HG03097 (cell line): ENCODE data around the gene GRK5.

Experiments
- ATAC-seq: cut with Tn5 transposase; IDR thresholded peaks from one replicate; pipeline ENCODE4 v1.9.1; 2021; ENCODE audit not compliant: unreplicated experiment, low FRiP score

GRK5 gene

DNA sequence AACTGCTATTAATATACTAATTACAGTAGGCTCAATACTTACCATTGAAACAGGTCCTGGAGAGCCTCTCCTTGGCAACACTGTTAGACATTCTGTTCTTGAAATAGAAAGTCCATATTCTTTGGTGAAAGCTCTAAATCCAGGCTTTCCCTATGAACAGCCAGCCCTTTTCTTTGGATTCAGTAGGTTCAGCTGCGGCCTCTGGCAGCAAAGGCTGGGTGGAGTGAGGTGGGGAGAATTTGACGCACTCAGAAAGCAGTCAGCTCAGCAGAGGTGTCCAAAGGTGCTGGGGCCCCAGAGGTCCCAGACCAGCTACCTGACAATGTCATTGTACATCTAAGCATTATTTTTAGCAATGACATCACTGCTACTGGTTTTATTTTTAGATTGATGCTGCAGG is 146.1 kb downstream of the GRK5 start:
- ATAC-seq, result no peak

DNA sequence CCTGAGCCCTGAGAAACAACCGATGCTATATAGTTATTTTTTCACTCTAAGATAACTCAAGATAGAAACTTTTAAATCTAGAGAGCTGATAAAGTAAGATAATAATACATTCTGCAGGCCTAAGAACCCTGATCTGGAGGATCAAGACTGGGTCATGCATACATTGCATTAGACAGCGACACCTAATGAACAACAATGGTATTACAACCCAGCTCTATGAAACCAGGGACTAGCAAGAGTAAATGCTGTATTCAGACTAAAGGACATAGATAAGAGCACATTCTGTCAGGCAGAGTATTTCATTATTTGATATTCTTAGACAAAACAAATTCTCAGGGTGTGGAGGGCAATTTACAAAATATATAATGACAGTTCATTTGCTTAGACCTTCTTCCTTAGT is 148.6 kb downstream of the GRK5 start:
- ATAC-seq, result no peak

DNA sequence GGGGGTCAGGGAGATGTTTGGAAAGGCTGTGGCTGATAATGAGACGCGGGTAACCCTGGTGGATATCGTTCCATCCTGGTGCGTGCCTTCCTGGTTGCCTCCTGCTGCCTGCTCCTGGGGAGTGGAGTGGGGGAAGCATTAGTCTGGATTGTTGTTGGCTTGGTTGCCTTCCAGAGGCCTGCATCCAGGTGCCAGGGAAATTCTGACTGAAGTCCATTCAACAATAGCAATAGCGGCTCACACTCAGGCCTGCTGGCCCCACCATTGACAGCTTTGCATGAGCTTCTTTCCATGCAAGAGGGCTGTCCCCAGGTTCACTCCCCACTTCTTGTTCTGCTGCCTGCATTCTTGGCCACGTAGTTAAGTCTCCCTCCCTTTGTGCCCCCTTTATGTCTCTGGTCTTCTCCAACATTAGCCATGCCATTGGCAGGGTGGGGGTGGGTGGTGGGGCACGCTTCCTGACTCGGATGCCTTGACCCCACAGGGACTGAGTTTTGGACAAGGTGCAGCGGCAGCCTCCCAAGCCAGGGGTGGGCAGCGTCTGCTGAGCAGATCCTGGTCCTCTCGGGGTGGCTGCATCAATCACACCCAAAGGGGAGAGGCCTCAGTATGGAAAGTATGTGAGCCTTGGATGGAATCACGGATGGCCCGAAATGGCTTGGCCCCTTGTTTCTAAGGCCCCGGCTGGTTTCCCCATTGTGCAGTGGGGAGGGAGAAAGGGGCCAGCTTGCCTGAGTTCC is 150.2 kb downstream of the GRK5 start:
- no peak for ATAC-seq

DNA sequence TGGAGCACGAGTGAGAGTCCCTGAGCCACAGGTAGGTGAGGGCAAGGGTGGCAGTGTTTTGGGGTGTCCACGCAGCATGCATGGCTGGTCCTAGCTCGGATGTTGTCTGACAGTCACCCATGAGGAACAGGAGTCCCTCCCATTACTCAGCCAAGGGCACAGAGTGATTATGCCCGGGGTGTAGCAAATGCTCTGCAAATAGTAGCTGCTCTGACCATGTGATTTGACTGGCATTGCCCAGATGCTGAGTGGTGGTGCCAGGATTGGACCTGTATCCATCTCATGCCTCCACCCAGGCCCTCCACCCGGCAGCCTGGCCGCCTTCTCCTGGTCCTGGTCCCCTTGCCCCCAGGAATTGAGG is 150.8 kb downstream of the GRK5 start:
- ATAC-seq, result no peak

DNA sequence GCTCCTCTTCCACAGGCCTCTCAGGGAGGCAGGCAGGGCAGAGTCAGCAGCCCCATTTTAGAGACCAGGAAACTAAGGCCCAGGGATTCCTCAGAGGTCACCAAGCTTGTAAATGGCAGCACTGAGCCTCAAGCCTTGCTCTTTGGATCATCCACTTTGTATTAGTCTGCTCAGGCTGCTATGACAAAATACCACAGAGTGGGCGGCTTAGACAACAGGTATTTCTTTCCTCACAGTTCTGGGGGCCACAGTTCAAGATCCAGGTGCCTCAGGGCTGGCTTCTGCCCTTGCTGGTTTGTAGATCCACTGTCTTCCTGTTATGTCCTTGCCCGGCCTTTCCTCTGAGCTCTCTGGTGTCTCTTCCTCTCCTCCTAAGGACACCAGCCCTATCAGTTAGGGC is 151.2 kb downstream of the GRK5 start:
- ATAC-seq, result no peak

DNA sequence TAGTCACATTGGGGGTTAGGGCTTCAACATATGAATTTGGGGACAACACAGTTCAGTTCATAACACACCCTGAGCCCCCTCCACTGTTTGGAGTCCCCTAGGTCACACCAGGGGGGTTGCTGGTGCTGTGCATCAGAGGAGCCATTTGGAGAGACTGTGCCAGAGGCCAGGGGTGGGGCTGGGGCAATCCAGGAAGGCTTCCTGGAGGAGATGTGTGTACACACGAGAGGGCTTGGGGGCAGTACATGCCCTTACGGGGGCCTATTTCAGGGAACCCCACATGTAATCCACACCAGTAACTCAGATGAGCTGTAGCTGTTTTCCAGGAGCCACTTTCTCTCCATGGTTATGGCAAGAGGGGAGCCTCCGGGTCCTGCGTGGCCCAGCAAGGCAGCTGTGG is 151.7 kb downstream of the GRK5 start:
- ATAC-seq, result no peak

DNA sequence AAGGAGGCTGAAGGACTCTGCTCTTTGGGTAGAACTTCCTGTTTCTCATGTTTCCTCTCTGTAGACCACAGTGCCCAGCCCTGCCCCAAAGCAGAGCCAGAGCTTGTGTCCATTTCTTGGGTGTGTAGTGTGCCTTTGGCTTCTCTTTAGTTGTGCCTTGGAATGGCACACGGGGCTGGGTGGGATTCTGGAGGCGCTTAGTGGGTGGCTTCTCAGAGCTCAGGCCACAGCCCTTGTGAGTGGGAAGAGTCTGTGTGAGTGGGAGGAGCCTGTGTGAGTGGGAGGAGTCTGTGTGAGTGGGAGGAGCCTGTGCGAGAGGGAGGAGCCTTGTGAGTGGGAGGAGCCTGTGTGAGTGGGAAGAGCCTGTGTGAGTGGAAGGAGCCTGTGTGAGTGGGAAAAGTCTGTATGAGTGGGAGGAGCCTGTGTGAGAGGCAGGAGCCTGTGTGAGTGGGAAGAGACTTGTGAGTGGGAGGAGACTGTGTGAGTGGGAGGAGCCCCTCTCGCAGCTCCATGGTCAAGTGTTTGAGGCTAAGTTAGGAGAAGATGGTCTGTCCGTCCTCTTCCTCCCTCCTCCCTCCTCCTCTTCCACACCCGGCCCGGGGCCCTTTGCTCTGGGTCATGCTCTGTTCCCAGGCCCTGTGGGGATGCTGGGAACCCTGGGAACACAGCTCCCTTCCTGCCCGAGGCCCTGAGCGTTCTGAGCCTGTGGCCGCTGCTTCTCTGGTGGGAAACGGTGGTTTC is 153.0 kb downstream of the GRK5 start:
- no peak for ATAC-seq

DNA sequence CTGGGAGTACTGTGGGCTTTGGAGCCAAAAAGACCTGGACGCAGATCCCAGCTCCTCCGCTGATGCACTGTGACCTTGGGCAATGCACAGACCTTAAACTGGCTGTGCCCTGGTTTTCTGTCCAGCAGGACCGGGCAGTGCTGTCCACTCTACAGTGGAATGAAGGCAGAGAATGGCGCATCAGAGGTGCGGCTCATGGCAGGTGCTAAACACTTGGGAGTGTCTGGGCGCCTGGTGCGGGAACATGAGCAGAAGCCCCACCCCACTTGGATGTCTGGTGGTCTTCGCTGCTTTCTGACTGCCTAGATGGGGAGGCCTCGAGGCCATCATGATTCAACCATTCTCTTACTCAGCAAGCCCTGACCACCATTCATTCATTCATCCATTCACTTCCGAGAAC is 153.7 kb downstream of the GRK5 start:
- ATAC-seq, result no peak

DNA sequence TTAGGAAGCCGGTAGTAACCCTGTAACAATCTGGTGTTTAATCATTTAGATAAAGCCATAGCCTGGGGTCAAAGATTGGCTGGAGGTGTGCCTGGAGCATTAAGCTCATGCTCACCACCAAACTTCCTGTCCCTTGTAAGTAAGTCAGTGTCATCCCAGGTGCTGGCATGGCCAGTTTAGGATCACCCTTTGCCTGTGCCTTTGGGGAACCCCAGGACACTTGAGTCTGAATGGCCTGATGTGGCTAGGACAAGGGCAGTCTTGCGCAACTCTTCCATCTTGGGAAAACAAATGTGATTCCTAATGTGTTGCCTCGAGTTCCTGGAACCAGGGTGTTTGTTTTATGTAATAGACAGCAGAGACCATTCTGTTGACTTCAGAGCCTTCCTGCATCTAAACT is 154.8 kb downstream of the GRK5 start:
- ATAC-seq, result no peak

DNA sequence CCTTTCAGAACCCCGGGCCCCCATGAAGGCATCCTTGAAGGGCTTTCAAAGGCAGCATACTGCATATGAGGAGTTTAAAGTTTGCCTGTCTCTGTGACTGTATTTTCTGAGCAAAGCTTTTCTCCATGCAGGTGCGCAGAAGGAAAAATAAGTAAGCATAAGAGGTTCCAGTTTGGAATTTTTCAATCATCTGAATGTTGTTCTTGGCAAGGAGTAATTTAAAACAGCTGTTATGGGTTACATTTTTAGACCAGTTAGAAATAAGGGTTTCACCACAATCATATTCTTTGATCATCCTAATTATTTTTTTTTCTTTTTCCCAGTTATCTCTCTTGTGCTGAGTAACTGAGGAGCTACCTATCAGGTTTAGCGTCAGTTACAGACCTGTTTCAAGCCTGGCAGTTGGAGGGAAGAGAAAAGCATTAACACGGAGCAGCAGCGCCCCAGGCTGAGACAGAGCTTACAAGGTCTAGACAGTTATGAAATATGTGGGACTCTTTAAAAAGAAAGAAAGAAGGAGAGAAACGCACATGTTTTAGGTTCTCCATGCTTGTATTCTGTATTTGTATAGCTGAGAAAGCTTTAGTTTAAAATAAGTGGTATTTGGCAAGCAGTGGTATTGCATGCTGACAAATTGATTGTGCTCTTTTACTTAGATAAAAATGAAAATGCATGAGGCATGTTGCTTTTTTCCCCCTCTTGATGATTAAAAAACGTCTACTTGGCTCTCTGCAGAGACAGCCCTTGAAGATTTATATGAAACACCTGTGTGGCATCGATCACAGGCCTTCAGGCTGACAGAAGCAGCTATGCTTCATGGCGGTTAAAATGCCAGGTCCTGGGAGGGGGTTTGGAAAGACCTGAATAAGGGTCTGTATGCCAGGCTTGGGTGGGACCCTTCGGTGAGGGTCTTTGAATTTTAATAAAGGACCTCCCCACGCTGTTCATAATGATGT is 157.6 kb downstream of the GRK5 start:
- ATAC-seq, result no peak

DNA sequence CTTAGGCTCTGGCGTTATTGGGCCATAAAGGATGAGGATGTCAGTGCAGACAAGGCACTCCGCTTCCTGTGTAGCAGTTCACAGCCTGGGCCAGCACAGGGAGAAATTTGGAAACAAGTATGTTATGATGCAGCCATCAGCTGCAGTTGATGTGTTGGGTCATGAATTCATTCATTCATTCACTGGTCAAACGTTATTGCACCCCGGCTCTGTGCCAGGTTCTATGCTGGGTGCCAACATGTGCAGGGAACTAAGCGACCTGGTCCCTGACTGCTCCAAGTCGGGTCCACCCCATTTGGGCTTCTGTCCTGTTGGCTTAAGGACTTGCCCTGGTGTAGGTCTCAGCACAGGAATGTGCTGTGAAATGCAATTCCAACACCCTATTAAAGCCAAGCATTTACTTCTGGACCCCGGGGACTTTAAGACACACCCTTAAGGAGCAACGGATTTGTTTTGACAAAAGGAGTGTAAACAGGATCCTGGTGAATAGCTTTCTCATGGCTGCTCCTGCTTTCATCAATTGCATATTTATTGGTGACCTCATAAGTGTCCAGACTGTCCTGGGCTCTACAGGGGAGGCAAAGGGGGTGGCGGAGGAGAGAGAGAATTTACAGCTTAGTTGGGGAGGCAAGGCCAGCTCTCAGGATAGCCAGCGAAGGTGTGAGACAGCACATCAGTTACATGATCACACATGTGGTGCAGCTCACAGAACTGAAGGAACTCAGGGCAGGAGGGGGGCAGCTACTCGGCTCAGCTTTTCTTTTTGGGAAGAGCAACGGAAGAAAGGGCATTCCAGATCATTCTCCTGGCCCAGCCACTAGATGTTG is 158.6 kb downstream of the GRK5 start:
- ATAC-seq, result no peak

DNA sequence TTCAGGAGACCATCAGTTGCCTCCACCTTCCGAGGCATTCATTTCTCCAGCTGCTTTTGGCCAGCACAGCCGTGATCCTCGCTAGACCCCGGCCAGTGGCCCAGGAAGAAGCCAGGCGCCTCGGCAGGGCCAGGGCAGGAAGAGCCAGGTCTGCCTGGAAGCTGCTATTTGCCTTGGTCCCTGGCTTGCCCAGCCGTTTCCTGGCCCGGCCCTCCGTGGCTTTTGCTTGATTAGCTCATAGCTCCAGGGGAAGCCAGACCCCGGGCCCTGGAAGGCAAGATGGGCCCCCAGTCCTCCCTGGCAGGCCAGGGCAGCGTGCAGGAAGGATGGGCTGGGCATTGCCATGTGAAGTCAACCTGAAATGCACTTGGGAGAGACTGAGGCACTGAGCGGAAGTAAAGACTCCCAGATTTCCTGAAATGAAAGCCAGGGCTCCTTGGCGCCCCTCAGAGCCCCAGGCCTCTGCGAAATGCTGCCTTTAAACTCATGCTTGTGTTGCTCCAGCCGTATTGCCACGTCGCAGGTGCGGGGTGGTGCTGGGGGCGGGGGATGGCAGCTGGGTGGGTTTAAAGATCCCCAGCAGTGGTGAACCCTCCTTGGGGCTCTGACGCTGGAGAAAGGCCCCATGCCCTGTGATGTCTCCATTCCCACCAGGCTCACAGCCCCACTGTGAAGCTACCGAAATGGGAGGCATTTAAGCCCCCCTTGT is 160.6 kb downstream of the GRK5 start:
- ATAC-seq, result no peak

DNA sequence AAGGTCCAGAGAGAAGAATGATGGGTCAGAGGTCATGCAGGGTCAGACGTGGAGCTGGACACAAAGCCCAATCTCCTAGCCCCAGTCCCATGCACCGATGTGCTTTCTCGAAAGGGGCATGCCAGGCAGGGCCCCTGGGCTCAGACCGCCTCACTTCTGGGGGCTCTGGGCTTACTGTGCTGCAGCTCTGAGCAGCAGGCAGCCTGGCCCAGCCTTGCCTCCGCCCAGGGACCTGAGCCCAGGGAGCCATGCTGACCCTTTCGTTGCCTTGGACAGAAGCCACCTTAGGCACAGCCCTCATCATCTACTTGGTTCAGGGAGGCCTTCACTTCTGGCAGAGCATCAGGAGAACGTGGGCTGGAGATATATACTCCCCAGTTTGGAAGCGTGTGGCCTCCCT is 161.2 kb downstream of the GRK5 start:
- no peak for ATAC-seq

DNA sequence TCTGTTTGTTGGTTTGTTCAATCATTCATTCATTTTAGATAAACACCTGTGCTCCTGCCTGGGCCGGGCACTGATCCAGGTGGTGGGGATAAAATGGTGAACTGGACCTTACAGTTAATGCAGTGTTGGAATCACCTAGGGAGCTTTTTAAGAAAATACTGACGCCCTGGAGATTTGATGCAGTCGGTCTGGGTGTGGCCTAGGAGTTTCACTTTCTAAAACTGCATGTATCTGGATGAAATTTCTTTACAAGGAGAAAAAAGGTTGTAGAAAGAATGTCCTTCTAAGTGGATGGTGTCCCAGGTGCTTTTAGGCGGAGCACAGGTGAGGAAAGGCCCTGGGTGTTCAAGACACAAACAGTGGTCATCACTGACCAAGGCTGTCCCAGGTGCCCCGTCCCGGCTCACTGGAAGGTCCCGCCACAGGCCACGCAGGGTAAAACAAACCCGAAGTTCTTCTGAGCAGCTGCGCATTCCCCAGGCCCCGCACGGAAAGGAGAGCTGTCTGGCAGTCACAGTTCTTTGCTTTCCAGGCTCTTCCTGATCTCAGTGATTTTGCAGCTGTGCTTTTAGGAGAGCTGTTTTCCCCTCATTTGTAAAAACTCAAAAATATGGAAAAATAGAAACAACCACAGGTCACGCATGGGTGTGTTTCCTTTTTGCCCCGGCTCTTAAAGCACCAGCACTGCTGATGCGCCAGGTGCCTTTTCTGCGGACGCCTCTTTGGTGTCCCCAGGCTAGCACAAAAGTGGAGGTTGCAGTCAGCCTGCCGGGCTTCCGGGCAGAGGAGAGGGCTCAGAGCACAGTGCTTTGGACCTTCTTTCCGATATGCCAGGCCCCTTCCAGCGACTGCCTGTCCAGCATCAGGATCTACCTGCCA is 161.9 kb downstream of the GRK5 start:
- ATAC-seq, result peak; percentile 52

DNA sequence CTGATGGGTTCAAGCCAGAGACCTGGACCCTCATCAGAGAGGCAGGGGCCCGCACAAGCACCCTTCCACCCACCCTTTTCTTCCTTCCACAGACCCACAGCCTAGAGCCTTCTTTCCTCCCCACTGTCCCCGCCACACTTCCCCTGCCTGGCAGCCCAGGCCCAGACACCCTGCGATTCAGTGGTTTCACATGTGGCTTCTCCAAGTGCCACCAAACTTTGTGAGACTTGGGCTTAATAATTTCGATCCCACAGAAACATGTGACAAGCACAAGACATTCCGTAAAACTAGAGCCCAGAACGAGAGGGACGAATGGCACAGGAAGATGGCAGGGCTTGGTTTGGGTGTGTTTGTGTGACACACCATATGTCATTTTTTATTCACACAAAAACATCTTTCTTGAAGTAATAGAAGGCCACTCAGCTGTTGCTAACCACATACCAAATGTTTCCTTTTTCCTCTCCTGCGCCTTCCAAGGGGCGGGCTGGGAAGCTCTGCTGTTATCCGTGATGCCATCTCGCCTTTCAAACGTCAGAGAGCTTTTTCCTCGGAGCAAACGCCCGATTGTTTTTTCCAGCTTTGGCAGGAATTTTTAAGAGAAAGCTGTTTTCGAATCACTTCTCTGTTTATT is 162.9 kb downstream of the GRK5 start:
- ATAC-seq, result peak; percentile 1

DNA sequence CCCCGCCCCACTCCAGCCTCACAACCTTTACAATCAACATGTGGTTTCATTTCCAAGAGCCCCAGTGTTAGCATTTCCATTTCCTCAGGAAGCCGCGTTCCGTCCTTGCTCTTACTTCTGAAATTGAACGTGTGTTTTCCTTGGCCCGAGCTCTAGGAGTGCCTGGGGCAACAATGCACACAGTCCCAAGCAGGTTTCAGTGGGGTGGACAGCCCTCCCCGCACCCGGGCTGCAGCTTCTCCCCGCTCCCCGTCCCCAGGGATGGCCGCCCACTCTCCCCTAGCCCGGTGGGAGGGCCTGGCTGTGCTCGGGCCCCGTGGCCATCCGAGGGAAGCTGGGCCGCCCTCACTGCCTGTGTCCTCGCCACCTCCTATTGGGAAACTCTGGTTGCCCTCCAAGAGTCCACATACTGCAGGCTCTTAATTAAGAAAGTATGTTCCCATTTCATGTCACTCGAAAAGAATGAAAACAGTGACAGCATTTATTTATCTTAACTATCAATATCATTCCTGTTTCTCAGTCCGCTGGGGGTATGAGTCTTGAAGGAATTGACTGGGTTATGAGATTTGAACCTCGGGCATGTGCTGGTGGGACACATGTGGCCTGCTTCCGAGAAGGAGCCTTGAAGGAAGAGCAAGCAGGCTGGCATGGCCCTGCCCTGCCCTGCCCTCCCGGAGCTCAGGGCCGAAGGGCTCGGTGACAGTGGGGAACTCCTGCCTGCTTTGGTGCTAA is 163.8 kb downstream of the GRK5 start:
- no peak for ATAC-seq

DNA sequence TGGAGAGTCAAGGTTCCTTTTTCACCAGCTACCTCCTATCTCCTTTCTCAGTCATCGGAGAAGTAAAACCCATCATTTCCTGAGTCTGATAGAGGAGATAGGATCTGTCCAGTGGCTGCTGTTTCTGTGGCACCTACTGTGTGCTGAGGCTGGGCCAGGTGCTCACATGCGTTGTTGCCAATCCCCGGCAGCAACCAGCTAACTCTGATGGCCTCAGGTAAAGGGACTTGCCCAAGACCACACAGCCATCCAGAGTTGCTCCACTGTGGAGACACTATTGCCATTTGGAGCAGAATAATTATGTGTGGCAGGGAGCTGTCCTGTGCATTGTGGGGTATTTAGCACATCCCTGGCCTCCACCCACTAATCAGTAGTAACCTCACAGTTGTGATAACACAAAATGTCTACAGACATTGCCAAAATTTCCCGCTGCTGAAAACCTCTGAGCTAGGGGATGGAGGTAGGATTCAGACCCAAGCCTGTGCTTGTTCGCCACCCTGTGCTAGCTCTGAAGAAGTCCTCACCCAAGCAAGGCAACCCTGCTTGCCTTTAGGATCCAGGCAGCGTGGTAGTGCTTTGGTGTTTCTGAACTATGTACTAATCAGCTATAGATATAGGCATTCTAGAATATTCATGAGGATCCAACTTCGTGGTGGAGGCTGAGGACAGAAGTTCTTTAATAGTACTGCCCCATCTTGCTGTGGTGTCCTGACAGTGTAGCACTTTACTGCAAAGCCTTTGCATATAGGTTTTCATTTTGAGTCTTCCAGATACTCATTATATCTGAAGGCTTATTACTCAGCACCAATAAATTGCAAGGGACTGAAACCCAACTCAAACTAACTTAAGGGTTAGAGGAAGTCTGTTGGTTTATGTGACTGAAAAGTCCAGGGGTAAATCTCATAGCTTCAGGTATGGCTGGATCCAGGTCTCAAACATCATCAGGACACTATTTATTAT is 164.6 kb downstream of the GRK5 start:
- no peak for ATAC-seq
